Large intestine (tissue), 3 donors: ENCODE results near the gene SUPT6H. TPM values are rescaled to one million over a fixed set of nuclear protein-coding genes. Genes with fewer than 3 reads are reported as not detected.
A peak's percentile ranks its signal among the peaks of the same experiment; 100 is the strongest.

Source experiments
- DNase-seq, 2 donors: peaks; one replicate each; pipeline versions ENCODE4 v3.0.0 to v3.0.0-alpha.2; 2013
- H3K27ac ChIP-seq: one replicate; pipeline ENCODE4 v1.5.1; 2013; ENCODE audit warnings: low read length
- H3K27me3 ChIP-seq: 2 replicates; pipeline ENCODE4 v1.6.1; 2013; ENCODE audit warnings: low read length; ENCODE audit not compliant: control insufficient read depth, insufficient read depth
- H3K36me3 ChIP-seq: 2 replicates; pipeline ENCODE4 v1.6.1; 2013; ENCODE audit warnings: low read length; ENCODE audit not compliant: control insufficient read depth, insufficient read depth
- H3K4me1 ChIP-seq: one replicate; pipeline ENCODE4 v1.6.1; 2013; ENCODE audit warnings: low read length; ENCODE audit not compliant: control insufficient read depth, insufficient read depth
- H3K4me3 ChIP-seq: one replicate; pipeline ENCODE4 v1.5.1; 2013; ENCODE audit warnings: low read length
- H3K9me3 ChIP-seq: one replicate; pipeline ENCODE4 v1.6.1; 2013; ENCODE audit warnings: mild to moderate bottlenecking, low read depth, low read length, moderate library complexity; ENCODE audit not compliant: control insufficient read depth
- whole genome bisulfite sequencing: methylation state at CpG from one replicate; pipeline ENCODE4 v1.1.5; 2013; ENCODE audit warnings: low lambda C conversion rate; ENCODE audit not compliant: insufficient coverage; 5-methylcytosine and 5-hydroxymethylcytosine counted together
- polyA plus RNA-seq: library from polyadenylated mRNA; unstranded; fragments of 120-200 nt; gene quantifications from one replicate; pipeline ENCODE4 v1.2.1, GENCODE V29; 2013

The SUPT6H gene
- polyA plus RNA-seq, 1 donor = 65.9 TPM

DNA sequence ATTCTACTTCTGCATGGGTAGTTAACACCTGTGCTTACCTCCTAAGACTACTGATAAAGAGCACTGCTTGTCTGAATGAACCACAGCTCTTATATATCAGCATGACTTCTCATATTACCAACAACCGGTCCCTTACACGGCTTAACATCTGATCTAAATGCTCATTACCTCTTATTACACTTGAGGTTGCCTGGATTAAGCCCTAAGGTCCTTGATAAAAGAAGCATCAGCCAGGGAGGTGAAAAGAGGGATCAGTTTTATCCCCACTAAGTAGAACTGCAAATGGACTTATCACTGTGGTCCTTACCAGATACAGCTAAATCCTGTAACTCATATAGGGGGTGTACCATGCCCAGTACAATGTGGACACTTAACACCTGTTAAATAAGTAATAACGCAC is 39.8 kb upstream of the SUPT6H start:
- DNase-seq = no peak
- 92% methylated on average over 2 of the region's 3 CpGs for WGBS

DNA sequence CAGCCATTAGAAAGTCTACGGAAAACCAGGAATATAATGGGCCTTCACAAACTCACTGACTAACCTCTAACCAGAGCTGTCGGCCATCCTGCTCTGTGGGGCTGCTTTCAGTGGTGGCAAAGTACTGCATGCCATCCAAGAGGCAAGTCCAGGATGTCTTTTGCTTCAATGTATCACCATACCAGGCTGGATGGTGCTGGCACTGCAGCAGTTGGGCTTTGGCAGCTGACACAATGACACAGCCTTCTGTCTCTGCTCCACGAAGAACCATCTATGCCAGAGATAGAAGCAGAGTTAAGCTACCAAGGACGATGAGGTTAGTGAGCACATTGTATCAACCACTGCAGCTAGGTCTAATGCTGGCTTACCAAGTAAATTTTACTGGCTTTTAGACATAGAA is 38.3 kb upstream of the SUPT6H start:
- Histone ChIP-seq H3K36me3 (peaks cover 87% of the 10 kb centered on the region), H3K27me3 (no peaks in the 10 kb centered on the region), H3K4me1 (no peaks in the 10 kb centered on the region), H3K4me3 (no peak overlapping the region), H3K9me3 (no peaks in the 10 kb centered on the region), H3K27ac (no peak overlapping the region)
- no peak for DNase-seq
- WGBS = no CpG with 5 or more reads among the region's 4 CpGs

More for the DNA sequence above, 39.8 kb upstream of the SUPT6H start:
- H3K27ac ChIP-seq = no peak overlapping the region
- H3K4me3 ChIP-seq = no peak overlapping the region
- no peaks in the 10 kb centered on the region for H3K4me1 ChIP-seq
- H3K27me3 ChIP-seq = no peaks in the 10 kb centered on the region
- no peaks in the 10 kb centered on the region for H3K9me3 ChIP-seq
- H3K36me3 ChIP-seq = peaks cover 89% of the 10 kb centered on the region

DNA sequence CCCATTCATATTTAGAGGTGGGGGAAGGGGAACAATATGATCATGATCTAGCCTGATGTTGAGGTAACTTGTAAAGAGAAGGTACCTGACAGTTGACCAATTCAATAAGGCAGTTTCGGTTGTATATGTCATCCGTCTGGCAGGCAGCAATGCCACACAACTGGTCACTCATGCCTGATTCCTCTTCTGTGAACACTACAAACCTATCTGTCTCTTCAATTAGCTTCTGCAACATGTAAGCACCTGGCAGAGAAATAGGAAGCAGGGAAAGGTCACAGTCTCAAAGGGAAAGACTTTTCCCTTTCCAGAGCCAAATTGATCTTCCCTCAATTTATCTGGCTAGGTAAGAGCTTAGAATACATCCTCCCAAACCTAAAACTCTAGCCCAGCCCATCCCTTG is 37.9 kb upstream of the SUPT6H start:
- H3K36me3 ChIP-seq = peaks cover 83% of the 10 kb centered on the region
- no CpG with 5 or more reads among the region's 2 CpGs for WGBS
- no peaks in the 10 kb centered on the region for H3K4me1 ChIP-seq
- no peak for DNase-seq
- no peaks in the 10 kb centered on the region for H3K27me3 ChIP-seq
- H3K9me3 ChIP-seq = no peaks in the 10 kb centered on the region
- H3K4me3 ChIP-seq = no peak overlapping the region
- no peak overlapping the region for H3K27ac ChIP-seq

DNA sequence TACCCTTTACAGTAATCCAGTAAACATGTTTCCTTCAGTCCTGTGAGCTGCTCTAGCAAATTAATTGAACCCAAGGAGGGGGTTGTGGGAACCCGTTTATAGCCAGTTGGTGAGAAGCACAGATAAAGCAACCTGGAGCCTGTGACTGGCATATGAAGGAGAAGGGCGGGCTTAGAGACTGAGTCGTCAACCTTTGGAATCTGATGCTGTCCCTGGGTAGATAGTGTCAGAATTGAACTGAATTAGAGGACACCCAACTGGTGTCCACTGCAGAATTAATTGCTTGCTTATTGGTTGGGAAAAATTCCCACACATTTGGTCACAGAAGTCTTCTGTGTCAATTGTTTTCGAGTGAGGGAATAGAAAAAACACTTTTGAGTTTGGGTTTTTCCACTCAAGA is 35.2 kb upstream of the SUPT6H start:
- DNase-seq = peak in 1 of 2 donors; percentile 25
- Histone ChIP-seq H3K36me3 (peaks cover 72% of the 10 kb centered on the region), H3K27ac (no peak overlapping the region), H3K9me3 (no peaks in the 10 kb centered on the region), H3K27me3 (no peaks in the 10 kb centered on the region), H3K4me1 (no peaks in the 10 kb centered on the region), H3K4me3 (no peak overlapping the region)
- no CpG with 5 or more reads among the region's 4 CpGs for WGBS

DNA sequence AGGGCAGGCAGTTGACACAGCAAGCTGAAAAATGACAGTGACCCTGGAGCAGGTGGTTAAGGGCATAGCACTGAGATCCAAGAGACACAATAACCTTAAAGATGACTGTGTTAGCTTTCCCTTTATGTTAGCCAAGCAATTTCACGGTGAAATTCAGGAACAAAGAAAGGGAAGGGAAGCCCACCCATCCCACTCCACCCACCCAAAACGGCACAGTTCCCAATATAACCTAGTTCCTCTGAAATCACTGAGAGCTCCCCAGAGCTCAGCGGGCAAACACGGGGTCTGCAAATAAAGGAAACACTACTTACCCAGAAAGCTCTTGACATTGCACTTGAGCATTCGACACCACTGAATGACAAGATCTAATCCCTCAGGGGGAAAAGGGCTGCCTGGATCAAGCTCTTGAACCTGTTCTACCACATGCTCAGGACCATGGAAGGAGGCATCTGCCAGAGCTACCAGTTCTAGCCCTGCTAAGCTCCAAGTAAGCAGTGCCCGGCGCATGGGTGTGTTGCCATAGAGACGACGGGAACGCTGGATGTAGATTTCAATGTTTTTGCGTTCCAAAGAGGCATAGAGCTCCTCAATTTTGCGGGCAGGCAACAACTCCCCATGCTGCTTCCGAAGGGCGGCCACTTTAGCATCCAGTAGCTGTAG is 27.7 kb upstream of the SUPT6H start:
- no peak for DNase-seq
- peaks cover 85% of the 10 kb centered on the region for H3K36me3 ChIP-seq
- H3K9me3 ChIP-seq = no peaks in the 10 kb centered on the region
- no peak overlapping the region for H3K4me3 ChIP-seq
- H3K27ac ChIP-seq = no peak overlapping the region
- H3K4me1 ChIP-seq = no peaks in the 10 kb centered on the region
- no peaks in the 10 kb centered on the region for H3K27me3 ChIP-seq
- no CpG with 5 or more reads among the region's 14 CpGs for WGBS

DNA sequence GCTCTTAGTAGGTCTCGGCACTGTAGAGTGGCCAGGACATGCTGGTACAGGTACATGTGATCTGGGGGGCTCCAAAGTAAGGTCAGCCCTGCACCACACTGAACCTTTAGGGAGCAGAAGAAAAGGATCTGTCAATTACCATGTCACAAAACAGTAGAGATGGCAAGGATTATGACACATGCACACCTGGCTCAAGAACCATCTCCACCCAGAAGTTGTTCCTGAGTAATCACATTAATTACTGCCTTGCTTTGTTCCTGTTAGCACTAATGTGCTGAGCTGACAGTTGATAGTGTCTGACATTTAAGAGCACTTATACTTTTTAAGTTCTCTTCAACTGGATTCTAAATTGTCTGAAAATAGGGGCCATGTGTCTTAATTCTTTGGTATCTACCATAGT is 26.5 kb upstream of the SUPT6H start:
- Histone ChIP-seq H3K36me3 (peaks cover 90% of the 10 kb centered on the region), H3K4me1 (no peaks in the 10 kb centered on the region), H3K4me3 (no peak overlapping the region), H3K27me3 (no peaks in the 10 kb centered on the region), H3K9me3 (no peaks in the 10 kb centered on the region), H3K27ac (no peak overlapping the region)
- DNase-seq = no peak
- WGBS = no CpG with 5 or more reads among the region's 1 CpG

DNA sequence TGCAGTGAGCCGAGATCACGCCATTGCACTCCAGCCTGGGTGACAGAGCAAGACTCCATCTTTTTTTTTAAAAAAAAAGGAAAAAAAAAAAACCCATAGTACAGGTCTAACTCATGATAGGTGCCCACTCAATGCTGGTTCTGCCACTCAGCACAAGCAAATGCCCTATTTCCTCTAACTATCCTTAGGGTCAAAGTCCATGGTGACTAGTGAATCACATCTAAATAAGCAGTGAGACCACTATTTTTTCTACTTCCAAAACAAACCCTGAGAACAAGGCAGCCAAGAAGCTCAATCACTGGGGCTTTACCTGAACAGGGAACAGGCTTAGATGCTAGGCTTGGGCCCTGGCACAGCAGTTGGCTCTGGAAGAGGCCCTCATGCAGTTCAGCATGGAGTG is 20.4 kb upstream of the SUPT6H start:
- DNase-seq = peak in 1 of 2 donors; percentile 37
- Histone ChIP-seq H3K9me3 (no peaks in the 10 kb centered on the region), H3K4me3 (no peak overlapping the region), H3K36me3 (peaks cover 60% of the 10 kb centered on the region), H3K27me3 (no peaks in the 10 kb centered on the region), H3K4me1 (peaks cover 21% of the 10 kb centered on the region), H3K27ac (no peak overlapping the region)
- WGBS = no CpG with 5 or more reads among the region's 2 CpGs

DNA sequence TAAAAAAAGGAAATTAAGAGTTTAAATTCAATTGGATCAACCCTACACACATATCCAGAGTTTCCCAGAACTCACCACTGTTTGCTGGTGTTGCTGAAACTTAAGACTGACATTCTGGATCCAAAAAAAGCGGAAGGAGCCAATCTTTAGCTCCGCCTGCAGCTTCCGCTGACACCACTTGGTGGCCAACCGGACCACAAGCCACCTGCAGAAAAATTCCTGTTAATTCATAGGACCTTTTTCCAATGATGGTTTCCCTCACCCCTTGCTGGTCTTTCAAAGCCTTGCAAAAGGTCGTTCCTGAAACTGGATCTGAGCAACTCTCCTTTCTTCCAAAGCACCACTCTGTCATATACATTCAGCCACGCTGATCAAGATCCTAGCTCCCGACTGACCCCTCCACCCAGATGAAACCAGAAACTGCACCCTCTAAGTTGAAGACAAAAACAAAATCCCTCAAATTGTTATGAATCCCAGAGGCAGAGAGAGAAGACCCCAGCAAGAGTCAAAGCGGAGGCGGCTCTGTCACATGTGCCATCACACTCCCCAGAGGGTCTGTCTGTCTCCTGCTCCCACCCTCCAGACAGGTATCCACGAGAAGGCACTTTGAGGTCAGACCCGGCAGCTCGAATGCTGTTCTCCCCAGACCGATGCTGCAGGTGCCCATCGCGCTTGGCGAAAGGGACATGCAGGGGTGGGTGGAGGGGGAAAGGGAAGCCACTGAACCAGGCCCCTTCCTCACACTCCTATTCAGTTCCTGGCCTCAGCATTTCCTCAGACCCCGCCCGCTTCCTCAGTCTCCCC is 17.8 kb upstream of the SUPT6H start:
- Histone ChIP-seq H3K4me1 (peaks cover 23% of the 10 kb centered on the region), H3K27ac (peak overlapping the region; percentile 61), H3K9me3 (no peaks in the 10 kb centered on the region), H3K36me3 (peaks cover 45% of the 10 kb centered on the region), H3K4me3 (peak overlapping the region; percentile 88), H3K27me3 (no peaks in the 10 kb centered on the region)
- peak; percentile 23 to 43 for DNase-seq
- WGBS = no CpG with 5 or more reads among the region's 18 CpGs

DNA sequence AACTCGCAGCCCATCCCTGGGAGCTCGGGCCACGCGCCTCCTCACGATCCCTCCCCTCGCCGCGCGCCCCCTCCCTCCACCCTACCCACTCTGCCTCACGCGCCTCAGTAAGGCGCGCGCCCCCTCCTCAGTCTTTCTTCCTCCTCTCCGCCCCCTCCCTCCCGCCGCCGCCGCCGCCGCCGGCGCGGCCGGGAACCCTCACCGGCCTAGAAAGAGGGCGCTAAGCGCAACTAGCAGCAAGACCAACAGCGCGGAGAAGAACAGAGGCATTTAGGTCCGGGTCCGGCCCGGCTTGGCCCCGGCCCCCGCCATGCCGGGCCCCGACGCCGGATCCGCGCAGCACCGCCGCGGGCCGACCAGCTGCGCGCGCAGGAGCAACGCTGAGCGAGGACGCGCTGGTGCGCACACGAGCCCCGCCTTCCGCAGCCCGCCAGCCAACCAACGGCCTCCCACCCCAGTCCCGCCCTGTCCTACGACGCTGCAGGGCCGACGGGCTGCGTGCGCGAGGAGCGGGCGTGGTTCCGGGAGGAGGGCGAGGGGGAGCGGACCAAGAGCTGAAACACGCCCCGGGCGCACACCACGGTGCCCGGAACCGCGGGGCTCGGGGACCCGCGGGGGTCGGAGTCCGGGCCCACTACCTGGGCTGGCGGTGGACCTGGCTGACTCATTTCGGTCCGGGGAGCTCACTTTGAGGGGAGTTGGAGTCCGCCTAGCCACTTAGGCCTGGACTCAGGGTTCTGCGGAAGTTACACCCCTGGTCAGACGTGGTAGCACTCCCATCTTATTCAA is 17.0 kb upstream of the SUPT6H start, which contains the start of gene BLTP2:
Gene BLTP2 (minus strand): TSS at position 372 of the 789 bp plus-strand sequence. CDS start 102 bp downstream, at position 270.
- peak; percentile 98 to 99 for DNase-seq
- Histone ChIP-seq H3K9me3 (no peaks in the 10 kb centered on the region), H3K27me3 (no peaks in the 10 kb centered on the region), H3K36me3 (peaks cover 38% of the 10 kb centered on the region), H3K4me1 (peaks cover 23% of the 10 kb centered on the region), H3K27ac (peak within 1 kb of the TSS; percentile 94), H3K4me3 (peak within 1 kb of the TSS; percentile 88)
- WGBS = no CpG with 5 or more reads among the region's 89 CpGs

DNA sequence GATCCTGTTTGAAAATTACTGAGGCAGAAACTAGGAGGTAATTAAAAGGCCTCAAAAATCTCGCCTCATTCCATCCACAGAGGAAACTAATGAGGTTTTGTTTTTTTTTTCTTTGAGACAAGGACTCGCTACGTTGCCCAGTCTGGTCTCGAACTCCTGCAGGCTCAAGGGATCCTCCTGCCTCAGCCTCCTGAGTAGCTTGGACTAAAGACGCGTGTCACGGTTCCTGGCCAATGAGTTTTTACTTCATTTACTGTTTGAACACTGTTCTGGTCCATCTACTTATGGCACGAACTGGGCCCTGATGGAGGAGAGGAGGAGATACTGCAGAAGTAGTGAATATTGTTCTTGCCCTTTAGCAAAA is 16.4 kb upstream of the SUPT6H start:
- Histone ChIP-seq H3K27me3 (no peaks in the 10 kb centered on the region), H3K4me1 (peaks cover 23% of the 10 kb centered on the region), H3K9me3 (no peaks in the 10 kb centered on the region), H3K4me3 (peak overlapping the region; percentile 78), H3K36me3 (peaks cover 36% of the 10 kb centered on the region), H3K27ac (peak overlapping the region; percentile 94)
- no CpG with 5 or more reads among the region's 8 CpGs for WGBS
- DNase-seq = no peak
